CD4-positive, alpha-beta T cell treated with Interleukin-17A for 1 hour (primary cell): ENCODE measurements around the gene LRRK1.
"Not testable (repeated sequence)": the region's sequence is repeated elsewhere in the genome, so short reads cannot be mapped to it uniquely, and the experiment has no call there.

Experiments used
- DNase-seq: peaks from one replicate; pipeline ENCODE4 v3.0.0-alpha.2; 2020

Gene LRRK1

GRCh38 chr15:101062471-101063171 is 143.5 kb downstream of the LRRK1 start:
- DNase-seq: no peak

GRCh38 chr15:101063212-101063611 is 144.1 kb downstream of the LRRK1 start:
- DNase-seq: no peak

DNA sequence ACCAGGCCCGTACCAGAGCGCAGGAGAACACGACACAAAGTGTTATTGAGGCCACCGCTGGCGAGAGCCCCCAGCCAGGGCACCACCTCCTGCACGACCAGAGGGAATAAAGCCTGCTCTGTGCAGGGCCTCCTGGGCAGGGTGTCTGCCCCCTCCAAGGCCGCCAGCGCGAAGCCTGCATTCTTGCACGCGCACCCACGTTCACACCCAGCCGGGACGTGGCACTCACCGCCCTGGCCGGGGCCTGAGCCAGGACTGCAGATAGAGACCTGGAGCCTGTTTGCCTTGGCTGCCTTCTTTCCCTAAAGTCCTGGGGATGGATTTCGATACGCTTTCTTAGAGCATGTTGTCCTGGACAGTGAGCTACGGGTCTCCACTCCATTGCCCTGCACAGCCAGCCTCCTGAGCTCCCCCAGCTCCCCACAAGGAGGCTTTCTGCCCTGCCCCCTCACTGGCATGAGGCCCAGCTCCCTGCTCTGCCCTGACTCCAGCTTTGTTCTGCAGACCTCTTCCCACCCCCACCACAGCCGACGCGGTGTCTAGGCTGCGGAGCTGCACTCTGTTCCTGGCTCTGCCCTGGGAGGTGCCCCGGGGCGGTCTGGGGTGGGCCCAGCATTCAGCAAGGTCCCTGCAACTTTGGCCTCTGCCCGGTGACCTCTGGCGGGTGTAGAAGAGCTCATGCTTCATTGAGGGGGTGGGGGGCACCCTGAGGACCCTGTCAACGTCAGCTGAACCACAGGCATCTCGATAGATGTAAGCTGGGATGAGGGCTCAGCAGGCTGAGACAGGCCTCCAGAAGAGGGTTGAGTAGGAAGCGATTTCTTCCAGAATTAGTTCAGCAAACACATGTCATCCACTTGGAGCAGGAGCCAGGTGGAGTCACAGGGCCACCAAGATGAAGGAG is 145.0 kb downstream of the LRRK1 start:
- no peak for DNase-seq

DNA sequence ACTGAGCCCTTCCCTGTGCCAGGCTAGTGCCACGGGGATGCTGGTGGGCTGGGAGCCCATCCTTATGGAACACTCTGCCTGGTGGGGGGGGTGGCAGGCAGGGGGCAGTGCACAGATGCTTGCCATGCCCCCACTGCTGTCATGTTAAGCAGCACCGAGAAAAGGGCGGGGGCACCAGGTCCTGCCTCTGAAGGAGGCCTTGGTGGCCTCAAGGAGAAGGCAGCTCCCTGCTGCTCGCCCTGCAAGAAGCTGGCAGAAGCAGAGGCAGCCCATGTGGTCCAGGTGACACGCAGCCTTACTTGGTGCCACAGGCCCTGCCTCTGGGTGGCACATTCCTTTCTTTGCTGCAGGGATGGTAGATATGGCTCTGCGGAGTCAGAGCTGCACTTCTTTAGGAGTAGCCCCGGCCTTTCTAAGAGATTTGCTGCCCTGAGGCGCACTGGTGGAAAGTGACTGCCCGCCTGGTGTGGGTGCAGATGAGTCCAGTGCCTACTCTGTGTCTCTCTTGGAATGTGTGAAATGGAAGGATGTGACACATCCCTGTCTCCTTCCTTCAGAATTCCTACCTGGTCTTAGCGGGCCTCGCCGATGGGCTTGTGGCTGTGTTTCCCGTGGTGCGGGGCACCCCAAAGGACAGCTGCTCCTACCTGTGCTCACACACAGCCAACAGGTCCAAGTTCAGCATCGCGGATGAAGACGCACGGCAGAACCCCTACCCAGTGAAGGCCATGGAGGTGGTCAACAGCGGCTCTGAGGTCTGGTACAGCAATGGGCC is 145.8 kb downstream of the LRRK1 start:
- DNase-seq: no peak

GRCh38 chr15:101065570-101066221 is 146.5 kb downstream of the LRRK1 start:
- DNase-seq: no peak

GRCh38 chr15:101066501-101067408 is 147.6 kb downstream of the LRRK1 start:
- no peak for DNase-seq

DNA sequence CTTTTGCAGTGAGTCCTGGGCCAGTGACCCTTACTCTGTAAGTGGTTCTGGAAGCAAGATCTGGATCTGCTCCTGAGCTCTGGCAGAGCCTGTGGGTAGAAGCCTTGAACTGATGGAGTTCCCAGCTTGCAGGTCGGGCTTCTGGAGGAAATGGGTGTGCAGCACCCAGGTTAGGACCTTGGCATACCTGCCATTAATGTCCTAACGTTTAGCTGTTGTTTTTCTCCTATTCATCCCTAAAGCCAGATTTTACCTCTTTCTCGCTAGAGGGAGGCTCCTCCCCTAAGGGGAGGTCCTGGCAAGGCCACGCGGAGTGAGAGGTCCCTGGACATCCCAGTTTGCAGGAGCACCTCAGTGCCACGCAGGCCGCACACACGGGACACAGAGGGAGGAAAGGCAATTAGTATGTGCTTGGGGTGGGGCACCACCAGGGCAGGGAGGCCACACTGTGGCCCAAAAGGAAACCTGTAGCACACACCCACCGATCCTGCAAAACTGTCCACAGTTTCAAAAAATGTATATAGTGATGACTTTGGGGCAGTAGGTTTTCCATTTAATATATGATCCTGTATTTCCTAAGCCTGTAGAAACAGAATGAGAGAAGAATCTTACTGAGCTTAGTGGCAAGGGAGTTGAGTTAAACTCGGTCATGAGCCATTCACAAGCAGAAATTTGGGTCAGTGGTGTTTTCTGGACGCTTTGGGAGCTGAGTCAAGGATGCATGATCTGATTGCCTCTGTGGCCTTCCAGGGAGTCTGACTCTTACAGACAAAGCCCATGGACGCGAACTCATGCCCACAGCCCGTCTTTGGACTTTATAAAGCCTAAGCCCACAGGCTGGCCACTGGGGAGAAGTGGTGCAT is 148.7 kb downstream of the LRRK1 start:
- DNase-seq: no peak

- no peak for DNase-seq
Measured at GRCh38 chr15:101068523-101068960, 149.4 kb downstream of the LRRK1 start.

DNA sequence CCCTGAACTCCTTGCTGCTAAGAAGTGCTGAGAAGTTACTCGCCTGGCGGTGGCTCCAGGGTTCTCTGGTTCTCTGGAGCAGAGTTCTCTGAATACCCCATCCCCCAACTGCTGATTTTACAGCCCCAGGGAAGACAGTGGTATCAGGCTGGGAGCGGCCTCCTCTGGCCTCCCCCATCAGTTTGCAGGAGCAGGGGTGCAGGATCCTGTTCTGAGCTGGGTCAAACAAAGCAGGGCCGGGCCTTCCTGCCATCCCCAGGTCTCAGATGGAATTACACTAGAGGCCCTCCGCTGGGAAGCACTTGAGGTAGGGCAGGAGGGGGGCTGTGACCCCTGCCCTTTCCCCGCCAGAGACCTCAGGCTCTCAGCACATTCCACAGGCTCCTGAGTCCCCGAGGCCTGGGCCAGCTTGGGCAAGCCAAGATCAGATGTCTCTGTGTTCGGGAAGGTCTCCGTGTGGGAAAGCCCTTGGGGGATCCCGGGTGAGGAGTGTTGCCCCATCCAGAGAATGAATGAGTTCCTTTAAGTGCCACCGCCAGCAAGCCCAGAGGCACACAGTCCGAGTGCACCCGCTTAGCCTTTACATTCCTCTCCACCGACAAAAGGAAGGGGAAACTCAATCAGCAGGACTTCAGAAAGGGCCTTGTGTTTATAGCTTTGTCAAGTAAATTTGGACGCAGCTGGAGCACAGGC is 149.9 kb downstream of the LRRK1 start:
- no peak for DNase-seq

- no peak for DNase-seq
Measured at GRCh38 chr15:101069654-101069973, 150.5 kb downstream of the LRRK1 start.

DNA sequence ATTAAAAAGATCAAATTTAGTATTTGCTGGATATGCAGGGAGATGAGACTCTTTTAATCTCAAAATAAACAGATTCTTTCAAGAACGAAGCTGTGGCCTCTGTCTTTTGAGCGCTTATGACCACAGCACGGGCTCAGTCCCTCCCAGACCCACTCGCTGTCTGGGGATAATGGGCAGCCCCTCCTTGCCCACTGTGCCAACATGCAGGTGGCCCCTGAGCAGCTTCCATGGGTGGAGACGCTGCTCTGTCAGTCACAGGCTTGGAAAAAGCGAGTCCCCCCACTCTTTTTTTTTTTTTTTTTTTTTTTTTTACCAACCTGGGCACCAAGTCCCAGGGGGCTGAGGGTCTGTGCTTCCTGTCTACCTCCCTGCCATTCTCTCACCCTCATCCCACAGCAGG is 150.9 kb downstream of the LRRK1 start:
- no peak for DNase-seq

GRCh38 chr15:101070502-101071273 is 151.5 kb downstream of the LRRK1 start:
- DNase-seq: no peak

DNA sequence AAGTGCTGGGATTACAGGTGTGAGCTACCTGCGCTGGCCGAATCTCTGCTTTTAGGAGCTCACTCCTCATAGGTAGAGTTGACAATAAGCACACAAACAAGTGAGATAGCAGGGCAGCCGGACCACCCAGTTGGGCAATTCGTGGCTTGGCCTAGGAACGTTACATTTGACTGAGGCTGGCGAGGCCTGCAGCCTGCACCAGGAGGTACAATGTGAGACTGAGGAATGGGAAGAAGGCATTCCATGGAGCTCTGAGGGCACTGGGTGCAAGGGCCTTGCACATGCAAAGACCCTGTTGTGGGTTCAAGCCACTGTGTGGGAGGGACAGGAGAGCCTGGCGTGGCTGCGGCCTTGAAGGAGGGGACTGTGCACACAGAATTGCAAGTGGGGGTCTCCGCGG is 152.5 kb downstream of the LRRK1 start:
- no peak for DNase-seq

DNA sequence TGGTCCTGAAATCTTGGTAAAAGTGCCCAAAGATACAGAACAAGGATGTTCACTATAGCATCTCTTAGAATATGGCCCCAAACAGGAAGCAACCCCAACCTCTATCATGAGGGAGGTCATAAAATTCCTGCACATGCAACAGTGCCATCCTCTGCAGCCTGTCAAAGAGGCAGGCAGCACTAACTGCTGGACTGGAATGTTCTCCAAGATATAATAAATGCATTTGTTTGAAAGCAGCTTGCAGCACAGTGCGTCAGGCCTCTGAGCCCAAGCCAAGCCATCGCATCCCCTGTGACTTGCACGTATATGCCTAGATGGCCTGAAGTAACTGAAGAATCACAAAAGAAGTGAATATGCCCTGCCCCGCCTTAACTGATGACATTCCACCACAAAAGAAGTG is 153.1 kb downstream of the LRRK1 start:
- DNase-seq: not testable (repeated sequence)

- not testable (repeated sequence) for DNase-seq
Measured at GRCh38 chr15:101077806-101078668, 158.9 kb downstream of the LRRK1 start.

DNA sequence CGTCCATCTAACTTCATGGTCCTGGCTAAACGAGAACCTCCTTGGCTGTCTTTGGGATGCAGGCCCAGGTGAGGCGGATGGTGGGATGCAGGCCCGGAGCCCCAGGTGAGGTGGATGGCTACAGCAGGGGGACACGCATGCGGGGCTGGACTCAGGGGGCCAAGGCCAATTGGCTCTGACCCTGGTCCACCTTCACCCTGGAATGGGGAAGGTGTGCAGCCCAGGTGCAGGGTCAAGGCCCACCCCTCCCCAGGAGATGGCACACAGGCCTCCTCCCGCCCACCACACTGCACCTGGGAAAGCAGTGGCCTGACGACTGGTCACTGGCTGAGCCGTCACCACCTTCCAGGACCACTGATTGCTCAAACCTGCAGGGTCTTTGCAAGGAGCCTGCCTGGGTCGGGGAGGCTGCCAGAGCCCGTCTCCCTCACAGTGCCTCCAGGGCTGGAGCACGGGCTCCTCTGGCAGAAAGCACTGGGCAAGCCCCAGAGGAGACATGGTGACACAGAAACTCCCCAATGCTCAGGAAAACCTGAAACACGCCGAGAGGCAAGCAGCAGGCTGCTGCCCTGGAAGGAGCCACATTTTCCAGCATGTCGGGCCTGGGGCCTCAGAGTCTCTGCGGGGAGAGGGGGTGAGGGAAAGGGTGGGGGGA is 159.6 kb downstream of the LRRK1 start:
- no peak for DNase-seq

GRCh38 chr15:101081900-101082299 is 162.7 kb downstream of the LRRK1 start:
- no peak for DNase-seq
